HT-29 (cell line): Measurements from ENCODE around the gene SS18L1. TPM values are rescaled to one million over a fixed set of nuclear protein-coding genes. Genes with fewer than 3 reads are reported as not detected.

Source experiments
- DNase-seq: peaks from one replicate; pipeline ENCODE4 v3.0.0-alpha.2; 2015; ENCODE audit warnings: low spot score
- total RNA-seq: library from RNA; depleted of rRNA; stranded (reverse); fragments of >200 nt; shearing (Covaris generic); gene quantifications from 2 replicates; pipeline ENCODE4 v1.2.3, GENCODE V29; 2014

The SS18L1 gene
- total RNA-seq, 1 experiment from 2014 or later = 65.8 TPM

GRCh38 chr20:62208795-62209755, 65.5 kb downstream of the SS18L1 start:
- no peak for DNase-seq

GRCh38 chr20:62209850-62210495, 66.4 kb downstream of the SS18L1 start:
- DNase-seq = no peak

GRCh38 chr20:62210496-62210855, 66.9 kb downstream of the SS18L1 start:
- DNase-seq = no peak

- no peak for DNase-seq
Observed at GRCh38 chr20:62211216-62211615, 67.6 kb downstream of the SS18L1 start.

- no peak for DNase-seq
Observed at GRCh38 chr20:62211769-62212288, 68.3 kb downstream of the SS18L1 start.

- DNase-seq = no peak
Observed at GRCh38 chr20:62212299-62212698, 68.7 kb downstream of the SS18L1 start.

GRCh38 chr20:62214067-62214466, 70.5 kb downstream of the SS18L1 start:
- DNase-seq = no peak

GRCh38 chr20:62215020-62215990, 71.7 kb downstream of the SS18L1 start:
- DNase-seq = no peak

- no peak for DNase-seq
Observed at GRCh38 chr20:62215991-62216635, 72.5 kb downstream of the SS18L1 start.

- no peak for DNase-seq
Observed at GRCh38 chr20:62216636-62217566, 73.3 kb downstream of the SS18L1 start.

- DNase-seq = no peak
Observed at GRCh38 chr20:62217913-62218773, 74.6 kb downstream of the SS18L1 start.

- DNase-seq = no peak
Observed at GRCh38 chr20:62219101-62219991, 75.8 kb downstream of the SS18L1 start.

- DNase-seq = no peak
Observed at GRCh38 chr20:62219992-62220665, 76.6 kb downstream of the SS18L1 start, which contains the start of gene HRH3. TSS of gene HRH3 (minus strand) at chr20:62220278. CDS start at chr20:62219970, 308 bp downstream.

- no peak for DNase-seq
Observed at GRCh38 chr20:62220666-62221568, 77.3 kb downstream of the SS18L1 start.

GRCh38 chr20:62222266-62222850, 78.8 kb downstream of the SS18L1 start:
- no peak for DNase-seq

GRCh38 chr20:62222972-62223371, 79.4 kb downstream of the SS18L1 start:
- no peak for DNase-seq
